Right atrium auricular region (tissue), 2 donors: ENCODE measurements around the gene FAM53A. TPM values are rescaled to one million over a fixed set of nuclear protein-coding genes. Genes with fewer than 3 reads are reported as not detected.

Source experiments
- DNase-seq: peaks from one replicate; pipeline ENCODE4 v3.0.0-alpha.2; 2019; ENCODE audit warnings: low spot score
- H3K27ac ChIP-seq, 2 donors: fragments of 200-600 bp; sonication (generic); 1 replicate in 1 of 2; 2 replicates in 1 of 2; pipeline ENCODE4 v1.5.1; 2016 to 2019
- H3K27me3 ChIP-seq, 2 donors: fragments of 200-600 bp; sonication (generic); one replicate each; pipeline versions ENCODE4 v1.5.1 to v1.6.0; 2017 to 2019
- H3K36me3 ChIP-seq: fragments of 200-600 bp; sonication (generic); one replicate; pipeline ENCODE4 v1.5.1; 2016
- H3K4me1 ChIP-seq, 2 donors: fragments of 200-600 bp; sonication (generic); one replicate each; pipeline versions ENCODE4 v1.5.1 to v1.6.0; 2017 to 2019
- H3K4me3 ChIP-seq, 2 donors: fragments of 200-600 bp; sonication (generic); 1 replicate in 1 of 2; 2 replicates in 1 of 2; pipeline ENCODE4 v1.5.1; 2017 to 2019; ENCODE audit warnings: mild to moderate bottlenecking in 1 of 2, moderate library complexity in 1 of 2
- H3K9me3 ChIP-seq, 2 donors: fragments of 200-600 bp; sonication (generic); one replicate each; pipeline ENCODE4 v1.5.1; 2019
- total RNA-seq, 2 donors: library from RNA; depleted of rRNA; stranded (reverse); fragments of >200 nt; gene quantifications; one replicate each; pipeline ENCODE4 v1.1.0, GENCODE V29; 2016
- TF ChIP-seq, protein P1 (sequence below), 2 donors: fragments of 200-600 bp; sonication (generic); IDR thresholded peaks; one replicate each; pipeline ENCODE4 v1.5.1; 2019; ENCODE audit warnings: antibody characterized with exemption in 2 of 2

FAM53A gene
- total RNA-seq, 2 donors from 2014 or later = 1.0 to 1.9 TPM

- no peaks in the 10 kb centered on the region for H3K9me3 ChIP-seq
- TF ChIP-seq, protein P1, sequence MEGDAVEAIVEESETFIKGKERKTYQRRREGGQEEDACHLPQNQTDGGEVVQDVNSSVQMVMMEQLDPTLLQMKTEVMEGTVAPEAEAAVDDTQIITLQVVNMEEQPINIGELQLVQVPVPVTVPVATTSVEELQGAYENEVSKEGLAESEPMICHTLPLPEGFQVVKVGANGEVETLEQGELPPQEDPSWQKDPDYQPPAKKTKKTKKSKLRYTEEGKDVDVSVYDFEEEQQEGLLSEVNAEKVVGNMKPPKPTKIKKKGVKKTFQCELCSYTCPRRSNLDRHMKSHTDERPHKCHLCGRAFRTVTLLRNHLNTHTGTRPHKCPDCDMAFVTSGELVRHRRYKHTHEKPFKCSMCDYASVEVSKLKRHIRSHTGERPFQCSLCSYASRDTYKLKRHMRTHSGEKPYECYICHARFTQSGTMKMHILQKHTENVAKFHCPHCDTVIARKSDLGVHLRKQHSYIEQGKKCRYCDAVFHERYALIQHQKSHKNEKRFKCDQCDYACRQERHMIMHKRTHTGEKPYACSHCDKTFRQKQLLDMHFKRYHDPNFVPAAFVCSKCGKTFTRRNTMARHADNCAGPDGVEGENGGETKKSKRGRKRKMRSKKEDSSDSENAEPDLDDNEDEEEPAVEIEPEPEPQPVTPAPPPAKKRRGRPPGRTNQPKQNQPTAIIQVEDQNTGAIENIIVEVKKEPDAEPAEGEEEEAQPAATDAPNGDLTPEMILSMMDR (IDR thresholded peaks at IDR 0.05) = no peak
- H3K27ac ChIP-seq = no peak overlapping the region
- H3K4me1 ChIP-seq = no peaks in the 10 kb centered on the region
- H3K4me3 ChIP-seq = no peak overlapping the region
- DNase-seq = no peak
- no peaks in the 10 kb centered on the region for H3K27me3 ChIP-seq
- H3K36me3 ChIP-seq = no peaks in the 10 kb centered on the region
Measured at GRCh38 chr4:1652088-1652487, 32.0 kb downstream of the FAM53A start.

GRCh38 chr4:1651609-1652008 is 32.5 kb downstream of the FAM53A start:
- no peaks in the 10 kb centered on the region for H3K9me3 ChIP-seq
- H3K27ac ChIP-seq = no peak overlapping the region
- H3K27me3 ChIP-seq = no peaks in the 10 kb centered on the region
- no peak overlapping the region for H3K4me3 ChIP-seq
- H3K4me1 ChIP-seq = no peaks in the 10 kb centered on the region
- H3K36me3 ChIP-seq = no peaks in the 10 kb centered on the region
- DNase-seq = no peak
- TF ChIP-seq, protein P1 (IDR thresholded peaks at IDR 0.05) = no peak

GRCh38 chr4:1648962-1649361 is 35.2 kb downstream of the FAM53A start:
- no peak for DNase-seq
- Histone ChIP-seq H3K4me1 (peaks cover 0 to 7% of the 10 kb centered on the region in 2 donors), H3K36me3 (no peaks in the 10 kb centered on the region), H3K4me3 (no peak overlapping the region), H3K9me3 (no peaks in the 10 kb centered on the region), H3K27ac (no peak overlapping the region), H3K27me3 (no peaks in the 10 kb centered on the region)
- TF ChIP-seq, protein P1 (IDR thresholded peaks at IDR 0.05) = no peak

DNA sequence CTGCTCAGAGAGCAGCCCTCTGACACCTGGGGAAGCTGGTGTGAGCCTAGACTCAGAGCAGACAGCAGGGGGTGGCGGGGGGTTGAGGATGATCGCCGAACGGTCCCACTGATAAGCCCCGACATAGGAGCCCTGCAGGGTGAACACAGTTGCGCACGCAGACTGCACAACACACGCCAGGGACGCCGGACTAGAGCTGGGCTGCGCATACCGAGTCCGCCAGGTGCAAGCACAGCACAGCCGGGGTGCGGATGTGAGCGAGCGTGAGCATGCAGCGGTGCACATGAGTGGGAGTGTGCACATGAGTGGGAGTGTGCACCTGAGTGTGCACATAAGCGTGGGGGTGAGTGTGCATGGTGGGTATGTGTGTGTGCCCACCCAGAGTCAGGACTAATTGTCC is 36.7 kb downstream of the FAM53A start:
- H3K4me3 ChIP-seq = no peak overlapping the region
- H3K27me3 ChIP-seq = no peaks in the 10 kb centered on the region
- no peaks in the 10 kb centered on the region for H3K36me3 ChIP-seq
- no peaks in the 10 kb centered on the region for H3K9me3 ChIP-seq
- no peak for DNase-seq
- TF ChIP-seq, protein P1 (IDR thresholded peaks at IDR 0.05) = no peak
- peaks cover 0 to 7% of the 10 kb centered on the region in 2 donors for H3K4me1 ChIP-seq
- no peak overlapping the region for H3K27ac ChIP-seq

DNA sequence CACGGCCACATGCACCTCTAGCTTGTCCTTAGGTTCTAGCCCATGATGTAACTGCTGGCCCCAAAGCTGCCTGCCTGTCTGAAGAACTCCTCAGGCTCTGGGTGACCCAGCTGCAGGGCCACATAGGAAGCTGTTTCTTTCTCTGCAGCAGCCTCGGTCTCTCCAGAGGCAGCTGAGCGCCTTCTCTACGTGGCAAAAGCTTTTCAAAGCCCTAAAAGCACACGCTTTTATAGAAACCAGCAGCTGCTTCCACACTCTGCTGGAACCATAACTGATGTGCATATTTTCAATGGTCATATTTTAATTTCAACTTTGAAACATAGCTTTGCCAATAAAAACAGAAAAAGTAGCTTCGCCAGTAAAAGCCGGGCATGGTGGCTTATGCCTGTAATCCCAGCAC is 37.4 kb downstream of the FAM53A start:
- Histone ChIP-seq H3K4me3 (no peak overlapping the region), H3K9me3 (no peaks in the 10 kb centered on the region), H3K27ac (no peak overlapping the region), H3K36me3 (no peaks in the 10 kb centered on the region), H3K27me3 (no peaks in the 10 kb centered on the region), H3K4me1 (peaks cover 0 to 7% of the 10 kb centered on the region in 2 donors)
- TF ChIP-seq, protein P1 (IDR thresholded peaks at IDR 0.05) = no peak
- DNase-seq = no peak

GRCh38 chr4:1644891-1645657 is 39.0 kb downstream of the FAM53A start:
- Histone ChIP-seq H3K27me3 (no peaks in the 10 kb centered on the region), H3K9me3 (no peaks in the 10 kb centered on the region), H3K4me1 (peaks cover 0 to 7% of the 10 kb centered on the region in 2 donors), H3K36me3 (no peaks in the 10 kb centered on the region), H3K4me3 (no peak overlapping the region), H3K27ac (no peak overlapping the region)
- TF ChIP-seq, protein P1 (IDR thresholded peaks at IDR 0.05) = no peak
- no peak for DNase-seq
